Duodenal mucosa (tissue), 2 donors: ENCODE data around the gene KCNC4.

Source experiments
- H3K27ac ChIP-seq: one replicate; pipeline ENCODE4 v1.7.0; 2013; ENCODE audit warnings: low read depth, low read length
- H3K27me3 ChIP-seq, 2 donors: one replicate each; pipeline ENCODE4 v1.7.0; 2013; ENCODE audit warnings: low read length in 2 of 2, control low read depth in 1 of 2; ENCODE audit not compliant: insufficient read depth in 2 of 2, control insufficient read depth in 1 of 2
- H3K36me3 ChIP-seq, 2 donors: one replicate each; pipeline ENCODE4 v1.7.0; 2013; ENCODE audit warnings: low read length in 2 of 2, control low read depth in 1 of 2; ENCODE audit not compliant: insufficient read depth in 2 of 2, control insufficient read depth in 1 of 2
- H3K4me1 ChIP-seq, 2 donors: one replicate each; pipeline ENCODE4 v1.7.0; 2013; ENCODE audit warnings: low read length in 2 of 2, control low read depth in 1 of 2; ENCODE audit not compliant: insufficient read depth in 2 of 2, control insufficient read depth in 1 of 2
- H3K4me3 ChIP-seq, 2 donors: one replicate each; pipeline ENCODE4 v1.7.0; 2013; ENCODE audit warnings: low read length in 2 of 2, low read depth in 1 of 2
- H3K9ac ChIP-seq, 2 donors: one replicate each; pipeline ENCODE4 v1.7.0; 2013; ENCODE audit warnings: low read length in 2 of 2, low read depth in 1 of 2
- H3K9me3 ChIP-seq, 2 donors: one replicate each; pipeline ENCODE4 v1.7.0; 2013; ENCODE audit warnings: low read length in 2 of 2, control low read depth in 1 of 2; ENCODE audit not compliant: control insufficient read depth in 1 of 2

Gene KCNC4

DNA sequence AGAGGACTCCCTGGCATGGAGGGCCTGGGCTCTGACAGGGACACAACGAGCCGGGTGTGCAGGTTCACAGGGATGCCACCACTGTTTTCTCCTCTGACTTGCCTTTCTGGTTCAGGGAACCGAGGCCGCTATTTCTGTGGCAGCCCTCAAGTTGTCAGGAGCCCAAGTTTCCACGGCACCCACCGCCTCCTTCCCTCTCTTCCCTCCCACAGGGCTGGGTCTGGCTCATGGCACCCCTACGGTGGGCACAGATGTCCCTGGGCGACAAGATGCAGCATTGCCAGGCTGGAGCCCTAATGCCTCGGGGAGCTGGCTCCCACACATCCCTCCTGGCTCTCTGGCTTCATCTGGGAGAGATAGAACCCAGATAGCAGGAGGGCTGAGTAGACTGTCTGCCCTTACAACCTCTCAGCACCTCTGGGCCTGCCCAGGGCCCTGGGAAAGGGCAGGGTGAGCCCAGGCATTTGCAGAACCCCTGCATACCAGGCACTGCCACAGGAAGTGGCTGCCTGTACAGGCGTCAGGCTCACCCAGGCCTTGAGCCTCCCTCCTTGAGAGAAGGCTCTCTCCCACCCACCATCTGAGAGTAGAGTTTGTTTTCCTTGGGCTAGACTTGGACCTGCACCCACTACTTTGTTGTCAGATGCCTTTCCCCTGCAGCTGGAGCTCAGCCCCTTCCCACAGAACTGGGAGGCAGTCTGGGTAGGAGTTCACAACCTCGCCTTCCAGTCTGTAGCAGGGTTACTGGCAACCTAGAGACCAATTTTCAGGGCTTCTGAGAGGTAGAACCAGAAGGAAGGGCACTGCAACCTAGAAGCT, 20.5 kb downstream of the KCNC4 start:
- Histone ChIP-seq H3K27me3 (no peaks in the 10 kb centered on the region), H3K4me3 (no peak overlapping the region), H3K9ac (no peak overlapping the region), H3K36me3 (peaks cover 0 to 3% of the 10 kb centered on the region in 2 donors), H3K9me3 (no peaks in the 10 kb centered on the region), H3K27ac (no peak overlapping the region), H3K4me1 (peaks cover 3 to 5% of the 10 kb centered on the region in 2 donors)

DNA sequence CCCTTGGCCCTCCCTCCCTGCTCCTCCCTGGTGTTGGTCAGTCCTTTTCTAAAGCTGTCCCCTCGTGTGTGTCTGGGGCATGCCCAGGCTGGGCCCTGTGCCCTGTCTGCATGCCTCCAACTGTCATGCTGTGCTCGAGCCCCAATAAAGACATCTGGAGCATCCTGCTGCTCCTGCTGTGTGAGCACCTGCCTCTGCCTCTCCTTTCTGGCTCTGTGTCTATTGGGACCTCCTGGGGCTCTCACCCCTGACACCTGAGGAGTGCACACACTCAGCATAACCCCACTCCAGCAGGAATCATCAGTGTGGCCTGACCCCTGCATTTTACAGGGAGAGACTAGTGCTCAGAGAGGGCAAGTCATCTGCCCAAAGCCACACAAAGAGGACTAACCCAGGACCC, 23.7 kb downstream of the KCNC4 start:
- peaks cover 9 to 14% of the 10 kb centered on the region in 2 donors for H3K4me1 ChIP-seq
- H3K27me3 ChIP-seq: no peaks in the 10 kb centered on the region
- H3K27ac ChIP-seq: no peak overlapping the region
- peaks cover 0 to 3% of the 10 kb centered on the region in 2 donors for H3K36me3 ChIP-seq
- no peak overlapping the region for H3K9ac ChIP-seq
- H3K9me3 ChIP-seq: no peaks in the 10 kb centered on the region
- H3K4me3 ChIP-seq: no peak overlapping the region

DNA sequence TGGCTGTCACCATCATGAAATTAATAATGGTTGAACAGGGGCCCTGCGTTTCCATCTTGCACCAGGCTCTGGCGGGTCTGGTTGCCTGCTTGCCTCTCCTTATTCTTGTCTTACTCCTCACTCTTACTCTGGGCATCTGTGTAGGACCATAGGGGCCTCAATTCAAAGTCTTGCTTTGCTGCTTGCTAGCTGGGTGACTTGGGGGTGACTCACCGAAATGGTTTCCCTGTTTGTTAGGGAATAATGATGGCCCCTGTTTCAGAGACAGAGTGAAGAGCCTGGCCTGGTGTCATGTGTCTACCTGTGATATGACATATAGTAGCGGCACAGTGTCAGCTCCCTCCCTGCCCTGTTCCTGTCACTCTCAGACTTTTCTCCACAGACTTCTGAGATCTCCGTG, 24.6 kb downstream of the KCNC4 start:
- H3K9ac ChIP-seq: no peak overlapping the region
- no peak overlapping the region for H3K4me3 ChIP-seq
- H3K9me3 ChIP-seq: no peaks in the 10 kb centered on the region
- H3K27ac ChIP-seq: no peak overlapping the region
- H3K4me1 ChIP-seq: peaks cover 9 to 14% of the 10 kb centered on the region in 2 donors
- H3K36me3 ChIP-seq: peaks cover 0 to 3% of the 10 kb centered on the region in 2 donors
- no peaks in the 10 kb centered on the region for H3K27me3 ChIP-seq

DNA sequence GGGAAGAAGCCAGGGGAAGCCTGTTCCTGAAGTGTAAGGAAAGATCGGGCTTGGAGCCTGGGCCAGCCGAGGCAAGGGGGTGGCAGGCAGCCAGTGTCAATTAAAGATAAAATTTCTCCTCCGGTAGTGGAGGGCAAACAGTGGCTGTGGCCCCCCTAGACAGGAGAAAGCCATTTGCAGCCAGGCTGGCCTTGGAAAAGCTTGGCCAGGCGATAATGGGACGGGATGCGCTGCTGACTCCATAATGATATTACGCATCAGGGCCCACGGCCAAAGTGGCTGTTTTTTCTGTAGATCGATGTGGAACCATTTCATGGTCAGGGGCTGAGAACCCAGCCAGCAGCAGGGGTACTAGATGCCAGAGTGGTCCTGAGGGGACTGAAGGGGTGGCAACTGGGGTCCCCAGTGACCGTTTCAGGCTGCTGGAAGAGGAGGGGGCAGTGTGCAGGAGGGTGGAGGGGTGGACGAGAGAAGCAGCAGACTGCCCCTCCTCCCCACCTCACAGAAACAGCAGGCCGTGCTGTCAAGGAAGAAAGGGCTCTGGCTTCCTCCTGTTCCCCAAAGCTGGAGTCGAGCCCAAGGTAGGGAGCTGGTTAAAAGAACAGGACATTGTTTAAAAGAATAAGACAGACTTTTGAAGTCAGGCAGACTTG, 25.2 kb downstream of the KCNC4 start:
- Histone ChIP-seq H3K27ac (no peak overlapping the region), H3K4me1 (peaks cover 9 to 14% of the 10 kb centered on the region in 2 donors), H3K4me3 (no peak overlapping the region), H3K9me3 (no peaks in the 10 kb centered on the region), H3K36me3 (peaks cover 0 to 3% of the 10 kb centered on the region in 2 donors), H3K9ac (no peak overlapping the region), H3K27me3 (no peaks in the 10 kb centered on the region)

DNA sequence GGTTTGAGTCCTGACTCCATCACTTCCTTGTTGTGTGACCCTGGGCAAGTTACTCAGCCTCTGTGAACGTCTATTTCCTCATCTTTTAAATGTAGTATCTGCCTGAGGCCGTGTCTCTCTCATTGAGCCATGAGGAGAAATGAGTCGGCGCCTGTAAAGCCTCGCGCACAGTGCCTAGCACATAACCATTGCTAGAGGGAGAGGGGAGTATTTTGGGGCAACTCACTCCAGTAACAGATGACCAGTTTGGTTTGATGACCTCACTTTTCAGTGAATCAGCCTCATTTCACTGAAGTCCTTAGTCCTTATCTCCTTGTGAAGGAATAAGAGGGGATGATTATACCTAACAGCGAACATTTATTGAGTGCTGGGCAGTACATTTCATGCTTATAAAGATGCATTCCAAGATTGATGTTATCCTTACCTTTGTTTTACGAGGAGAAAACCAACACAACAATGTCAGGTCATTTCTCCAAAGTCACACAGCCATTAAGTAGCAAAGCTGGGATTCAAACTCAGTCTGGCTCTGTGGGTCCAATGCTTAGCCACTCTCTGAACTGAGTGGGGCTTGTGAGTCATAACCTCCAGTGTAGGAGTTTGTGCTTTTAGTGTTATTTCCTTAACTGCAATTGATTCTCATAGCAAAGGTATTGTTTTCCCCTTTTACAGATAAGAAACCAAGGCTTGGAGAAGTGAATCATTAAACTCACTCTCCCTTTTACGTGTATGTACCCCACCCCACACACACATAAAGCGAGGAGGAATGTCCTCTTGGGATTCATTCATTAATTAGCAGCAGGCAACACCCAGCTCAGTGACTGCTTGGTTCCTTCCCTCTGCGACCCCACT, 25.9 kb downstream of the KCNC4 start:
- Histone ChIP-seq H3K27me3 (no peaks in the 10 kb centered on the region), H3K4me3 (no peak overlapping the region), H3K4me1 (peaks cover 9 to 14% of the 10 kb centered on the region in 2 donors), H3K9me3 (no peaks in the 10 kb centered on the region), H3K9ac (no peak overlapping the region), H3K27ac (no peak overlapping the region), H3K36me3 (peaks cover 0 to 3% of the 10 kb centered on the region in 2 donors)

DNA sequence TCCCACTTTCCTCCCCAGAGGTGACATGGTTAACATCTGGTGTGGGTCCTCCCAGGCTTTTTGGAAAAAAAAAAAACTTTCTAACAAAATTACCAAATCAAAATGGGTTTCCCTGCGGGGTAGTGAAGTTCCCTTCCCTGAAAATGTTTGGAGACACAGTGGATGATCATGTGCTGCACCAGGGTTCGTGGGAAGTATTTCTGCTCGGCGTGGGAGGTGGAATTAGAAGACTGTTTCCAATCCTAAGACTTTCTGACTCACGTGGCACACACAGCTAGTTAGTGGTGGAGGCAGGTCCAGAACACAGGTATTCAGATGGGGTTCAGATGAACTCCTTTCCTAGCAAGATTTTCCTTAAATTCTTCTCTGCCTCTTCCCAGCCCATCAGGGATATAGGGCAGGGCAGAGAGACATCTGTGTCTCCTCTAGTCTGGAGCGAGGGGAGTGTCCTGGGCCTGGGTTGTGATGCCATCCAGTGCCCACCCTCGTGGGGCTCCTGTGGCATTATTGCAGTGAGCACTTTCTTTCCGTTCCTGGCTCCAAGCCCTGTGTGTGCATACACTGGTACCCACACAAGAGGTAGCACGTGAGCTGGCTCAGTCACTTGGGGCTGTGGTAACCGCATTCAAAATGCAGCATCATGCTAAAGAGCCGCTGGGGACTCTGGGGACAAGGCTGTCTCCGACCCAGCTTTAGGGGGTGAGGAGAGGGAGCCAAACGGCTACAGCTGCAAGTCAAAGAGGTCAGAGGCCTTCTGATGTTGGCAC, 27.5 kb downstream of the KCNC4 start:
- no peaks in the 10 kb centered on the region for H3K27me3 ChIP-seq
- H3K36me3 ChIP-seq: peaks cover 0 to under 1% of the 10 kb centered on the region in 2 donors
- peaks cover 9 to 14% of the 10 kb centered on the region in 2 donors for H3K4me1 ChIP-seq
- no peak overlapping the region for H3K27ac ChIP-seq
- H3K9me3 ChIP-seq: no peaks in the 10 kb centered on the region
- no peak overlapping the region for H3K4me3 ChIP-seq
- H3K9ac ChIP-seq: no peak overlapping the region

DNA sequence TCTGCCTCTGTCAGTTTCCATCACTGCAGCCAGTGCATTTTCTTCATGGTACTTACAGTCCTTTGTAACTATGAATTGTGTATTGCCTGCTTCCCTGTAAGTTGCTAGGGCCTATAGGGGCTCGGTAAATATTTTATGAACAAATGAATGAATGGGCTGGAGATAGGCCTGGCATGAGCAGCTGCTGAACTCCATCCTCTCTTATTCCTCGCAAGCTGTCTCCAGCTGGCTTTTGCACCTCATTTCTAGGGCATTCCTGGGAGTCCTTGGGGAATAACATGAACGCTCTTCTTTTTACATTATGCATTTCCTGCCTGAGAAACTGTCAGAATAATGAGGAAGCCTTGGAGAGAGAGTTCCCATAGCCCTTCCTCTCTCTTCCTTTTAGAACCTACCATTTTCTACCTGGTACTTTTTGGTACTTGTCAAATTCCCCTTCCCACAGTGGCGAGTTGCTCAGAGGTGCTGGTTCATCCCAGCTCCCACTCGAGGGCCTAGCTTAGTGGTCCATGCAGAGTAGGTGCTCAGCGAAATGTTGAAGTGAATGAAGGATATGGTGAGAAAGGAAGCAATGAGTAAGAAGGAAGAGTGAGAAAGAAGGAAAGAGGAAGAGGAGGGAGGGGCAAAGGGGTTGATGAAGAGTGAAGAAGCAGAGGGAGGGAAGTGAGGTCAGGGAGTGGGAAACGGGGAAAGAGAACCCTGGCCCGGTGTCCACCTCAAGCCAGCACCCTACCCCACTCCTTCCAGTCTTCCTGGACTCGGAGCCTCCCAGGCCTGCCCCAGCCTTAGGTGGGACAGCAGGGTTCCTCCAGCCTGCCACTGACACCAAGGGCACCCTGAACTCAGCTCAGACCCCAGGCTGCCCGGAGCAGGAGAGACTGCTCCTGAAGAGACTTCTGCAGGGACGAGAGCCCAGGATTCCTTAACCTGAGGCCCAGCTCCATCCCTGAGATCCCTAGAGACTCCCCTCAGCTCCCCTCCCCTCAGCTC, 29.6 kb downstream of the KCNC4 start:
- H3K4me3 ChIP-seq: no peak overlapping the region
- peaks cover 9 to 14% of the 10 kb centered on the region in 2 donors for H3K4me1 ChIP-seq
- no peaks in the 10 kb centered on the region for H3K36me3 ChIP-seq
- H3K27me3 ChIP-seq: no peaks in the 10 kb centered on the region
- H3K9me3 ChIP-seq: no peaks in the 10 kb centered on the region
- no peak overlapping the region for H3K9ac ChIP-seq
- H3K27ac ChIP-seq: no peak overlapping the region

DNA sequence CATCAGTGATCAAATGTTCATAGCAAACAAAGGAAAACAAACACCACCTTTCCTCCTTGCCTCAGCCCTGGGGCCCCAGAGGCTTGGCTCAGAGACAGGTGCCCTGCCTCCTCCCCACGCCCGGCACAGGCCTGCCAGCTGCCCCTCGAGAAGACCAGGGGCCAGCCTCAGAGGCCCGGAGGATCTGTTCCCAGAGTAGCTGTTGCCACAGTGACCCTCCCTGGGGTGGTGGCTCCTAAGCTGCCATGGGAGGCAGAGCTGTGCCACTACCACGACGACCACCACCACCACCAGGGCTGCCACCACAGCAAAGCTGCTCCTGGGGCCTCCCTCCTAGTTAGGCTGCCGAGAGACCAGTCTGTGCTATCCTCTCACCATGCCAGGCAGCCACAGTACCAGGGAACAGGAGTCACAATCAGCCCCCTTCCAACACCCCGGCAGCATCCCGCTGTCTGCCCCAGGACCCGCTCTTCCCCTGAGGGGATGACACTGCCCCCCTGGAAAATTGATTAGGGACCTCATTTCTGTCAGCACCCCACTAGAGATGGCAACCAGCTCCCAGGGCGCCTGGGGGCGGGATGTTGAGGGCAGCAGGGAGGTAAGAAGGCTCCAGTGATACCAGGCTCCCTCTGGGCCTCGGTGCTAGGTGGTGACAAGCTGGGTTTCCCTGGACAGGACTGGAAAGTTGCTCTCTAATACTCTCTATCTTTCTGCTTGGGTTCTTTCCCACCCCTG, 30.5 kb downstream of the KCNC4 start:
- Histone ChIP-seq H3K4me3 (no peak overlapping the region), H3K9ac (no peak overlapping the region), H3K9me3 (no peaks in the 10 kb centered on the region), H3K27me3 (no peaks in the 10 kb centered on the region), H3K4me1 (peaks cover 5 to 9% of the 10 kb centered on the region in 2 donors), H3K27ac (no peak overlapping the region), H3K36me3 (no peaks in the 10 kb centered on the region)
